GM19023 (cell line): ENCODE data around the gene LIPK.
"Not testable (repeated sequence)": the region's sequence is repeated elsewhere in the genome, so short reads cannot be mapped to it uniquely, and the experiment has no call there.

Experiments used
- ATAC-seq: cut with Tn5 transposase; IDR thresholded peaks from one replicate; pipeline ENCODE4 v1.9.1; 2021; ENCODE audit warnings: mild to moderate bottlenecking, moderate library complexity; ENCODE audit not compliant: unreplicated experiment

LIPK gene

GRCh38 chr10:88709361-88709760, 3.3 kb downstream of the LIPK start:
- not testable (repeated sequence) for ATAC-seq

- ATAC-seq, result no peak
Measured at GRCh38 chr10:88715517-88715916, 9.5 kb downstream of the LIPK start.

- no peak for ATAC-seq
Measured at GRCh38 chr10:88721392-88721791, 15.3 kb downstream of the LIPK start.

GRCh38 chr10:88725798-88726197, 19.7 kb downstream of the LIPK start:
- no peak for ATAC-seq

- no peak for ATAC-seq
Measured at GRCh38 chr10:88728107-88728763, 22.2 kb downstream of the LIPK start.

- no peak for ATAC-seq
Measured at GRCh38 chr10:88730864-88731263, 24.8 kb downstream of the LIPK start.

- no peak for ATAC-seq
Measured at GRCh38 chr10:88731296-88731695, 25.2 kb downstream of the LIPK start.

GRCh38 chr10:88733215-88733614, 27.2 kb downstream of the LIPK start:
- ATAC-seq, result no peak

- ATAC-seq, result no peak
Measured at GRCh38 chr10:88735661-88736060, 29.6 kb downstream of the LIPK start.

- ATAC-seq, result not testable (repeated sequence)
Measured at GRCh38 chr10:88741921-88742320, 35.9 kb downstream of the LIPK start.

- ATAC-seq, result no peak
Measured at GRCh38 chr10:88742448-88742847, 36.4 kb downstream of the LIPK start.

- ATAC-seq, result no peak
Measured at GRCh38 chr10:88744002-88744401, 38.0 kb downstream of the LIPK start.

GRCh38 chr10:88745633-88746032, 39.6 kb downstream of the LIPK start:
- ATAC-seq, result no peak

- no peak for ATAC-seq
Measured at GRCh38 chr10:88754287-88754686, 48.2 kb downstream of the LIPK start.

GRCh38 chr10:88755753-88756152, 49.7 kb downstream of the LIPK start:
- no peak for ATAC-seq

GRCh38 chr10:88756660-88757059, 50.6 kb downstream of the LIPK start:
- no peak for ATAC-seq

GRCh38 chr10:88759366-88760101, 53.5 kb downstream of the LIPK start, which contains the start of gene LIPN:
TSS of gene LIPN (plus strand) at chr10:88760020. CDS start at chr10:88761406, 1,386 bp downstream.
- ATAC-seq, result no peak

- no peak for ATAC-seq
Measured at GRCh38 chr10:88762906-88763305, 56.9 kb downstream of the LIPK start.

- no peak for ATAC-seq
Measured at GRCh38 chr10:88763441-88763840, 57.4 kb downstream of the LIPK start.

GRCh38 chr10:88764110-88764509, 58.1 kb downstream of the LIPK start:
- ATAC-seq, result no peak

- no peak for ATAC-seq
Measured at GRCh38 chr10:88765816-88766215, 59.8 kb downstream of the LIPK start.

GRCh38 chr10:88769384-88769783, 63.3 kb downstream of the LIPK start:
- ATAC-seq, result no peak
